Cardiac septum (tissue), 1 donor: ENCODE measurements around the gene CUX1. TPM values are rescaled to one million over a fixed set of nuclear protein-coding genes. Genes with fewer than 3 reads are reported as not detected.
"Not testable (repeated sequence)": the region's sequence is repeated elsewhere in the genome, so short reads cannot be mapped to it uniquely, and the experiment has no call there.

Source experiments
- DNase-seq: peaks from one replicate; pipeline ENCODE4 v3.0.0-alpha.2; 2020; ENCODE audit warnings: low spot score
- intact Hi-C: fragments of 100-400 bp; cut with DNase I; formaldehyde crosslinking; loops from one replicate; pipeline ENCODE4 v1.14.0; 2022
- total RNA-seq: library from RNA; stranded (reverse); fragmentation: NEBNext Ultra II Directional; extraction: Animal tissue kit (Norgen Biotek cat#: 25700); gene quantifications from one replicate; pipeline ENCODE4 v1.2.1, GENCODE V29; 2021
- donor health status: DM: no; HTN: no; CAD: no.

Gene CUX1
- total RNA-seq, 1 donor from 2014 or later: 171 TPM

DNA sequence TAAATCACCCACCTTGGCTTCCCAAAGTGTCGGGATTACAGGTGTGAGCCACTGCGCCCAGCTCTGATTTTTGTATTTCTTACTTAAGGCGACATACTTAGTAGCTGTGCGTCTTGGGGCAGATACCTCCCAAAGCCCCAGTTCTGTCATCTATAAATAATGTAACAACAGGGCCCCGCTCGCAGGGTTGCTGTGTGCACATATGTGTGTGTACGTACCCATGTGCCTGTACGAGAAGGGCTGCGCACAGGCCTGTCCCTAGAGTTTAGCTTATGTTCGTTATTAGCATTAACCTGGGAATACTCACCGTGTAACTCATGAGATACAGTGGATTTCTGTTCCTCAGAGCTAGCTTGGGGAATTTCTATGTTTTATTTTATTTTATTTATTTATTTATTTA is 103.6 kb downstream of the CUX1 start:
- no peak for DNase-seq
- intact Hi-C loops: no loop called here

- intact Hi-C loops, DNase-seq: not testable (repeated sequence)
Observed at GRCh38 chr7:101921546-101922489, 104.4 kb downstream of the CUX1 start.

DNA sequence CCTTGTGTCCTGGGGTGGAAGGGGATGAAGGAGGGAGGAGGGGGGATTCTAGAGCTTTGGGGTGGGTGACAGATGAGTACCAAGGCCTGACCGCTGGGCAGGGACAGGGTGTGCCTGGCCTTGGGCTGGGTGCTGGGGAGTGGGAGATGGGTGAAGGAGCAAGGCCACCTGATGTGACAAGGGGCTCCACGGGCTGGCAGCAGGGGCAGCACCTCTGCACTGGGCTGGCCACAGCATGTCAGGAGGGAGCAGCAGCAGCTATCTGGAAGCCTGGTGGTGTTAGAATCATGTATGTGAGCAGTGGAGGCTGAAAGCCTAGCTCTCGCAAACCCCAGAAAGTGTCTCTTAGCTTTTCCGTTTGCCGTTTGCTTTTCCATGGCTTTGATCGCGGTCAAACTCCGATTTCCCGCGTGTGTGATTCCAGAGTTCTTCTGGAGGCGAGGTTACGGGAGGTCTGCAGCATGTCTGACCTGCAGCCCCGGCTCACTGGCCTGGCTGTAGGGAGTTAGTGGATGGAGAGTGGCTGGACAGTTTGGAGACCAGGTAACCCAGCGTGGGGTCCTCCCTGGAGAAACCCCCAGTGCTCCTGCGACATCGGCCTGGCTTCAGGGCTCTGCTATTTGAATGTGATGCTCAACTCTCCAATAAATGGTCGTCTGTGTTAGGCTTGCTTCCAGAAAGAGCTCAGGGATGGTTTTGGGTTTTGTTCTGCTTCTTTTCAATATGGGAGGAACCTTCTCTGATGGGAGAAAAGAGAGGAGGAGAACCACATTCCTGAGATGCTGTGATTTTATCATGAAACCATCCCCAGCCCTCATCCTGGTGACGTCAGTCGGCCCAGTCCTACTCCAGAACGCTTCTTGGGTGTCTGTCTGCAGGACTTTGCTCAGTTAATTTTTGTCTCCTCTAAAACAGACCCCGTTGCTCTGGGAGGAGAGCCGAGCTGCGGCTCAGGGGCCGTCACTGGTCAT is 105.5 kb downstream of the CUX1 start:
- intact Hi-C loops: no loop called here
- no peak for DNase-seq

DNA sequence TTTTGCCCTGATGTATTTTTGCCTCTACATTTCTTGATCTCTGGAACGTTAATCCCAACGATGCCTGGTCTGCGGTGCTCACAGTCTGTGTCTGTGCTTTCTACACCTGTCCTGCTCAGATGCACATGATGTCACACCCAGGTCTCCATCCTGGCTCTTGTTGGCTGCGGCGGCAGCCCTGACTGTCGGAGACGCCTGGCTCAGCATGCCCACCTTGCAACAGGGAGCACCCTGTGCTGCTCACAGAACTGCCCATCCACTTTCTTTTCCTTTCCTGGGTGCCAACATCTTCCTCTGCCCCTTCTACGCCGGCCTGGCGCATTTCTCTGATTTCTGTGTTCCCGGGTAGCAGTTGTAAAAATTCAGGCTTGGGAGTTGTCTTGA is 106.2 kb downstream of the CUX1 start:
- DNase-seq: no peak
- intact Hi-C loops: no loop called here

DNA sequence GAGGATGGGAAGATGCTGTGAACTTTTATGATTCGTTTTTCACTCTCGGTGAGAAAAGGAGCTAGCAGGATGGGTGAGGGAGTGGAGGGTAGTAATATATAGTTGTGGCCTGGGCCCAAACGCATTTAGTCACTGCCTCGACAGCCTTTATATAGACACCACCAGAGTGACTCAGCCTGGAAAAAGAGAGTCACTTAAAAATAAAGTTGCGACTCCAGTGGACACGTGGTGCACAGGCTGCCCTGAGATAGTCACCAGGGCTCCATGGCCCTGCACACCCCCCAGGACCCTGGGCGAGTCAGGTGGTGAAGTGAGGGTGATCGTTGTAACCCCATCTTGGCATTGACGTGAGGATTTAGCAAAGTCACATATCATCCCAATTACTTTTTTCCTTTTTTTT is 106.7 kb downstream of the CUX1 start:
- DNase-seq: no peak
- intact Hi-C loops: no loop called here

DNA sequence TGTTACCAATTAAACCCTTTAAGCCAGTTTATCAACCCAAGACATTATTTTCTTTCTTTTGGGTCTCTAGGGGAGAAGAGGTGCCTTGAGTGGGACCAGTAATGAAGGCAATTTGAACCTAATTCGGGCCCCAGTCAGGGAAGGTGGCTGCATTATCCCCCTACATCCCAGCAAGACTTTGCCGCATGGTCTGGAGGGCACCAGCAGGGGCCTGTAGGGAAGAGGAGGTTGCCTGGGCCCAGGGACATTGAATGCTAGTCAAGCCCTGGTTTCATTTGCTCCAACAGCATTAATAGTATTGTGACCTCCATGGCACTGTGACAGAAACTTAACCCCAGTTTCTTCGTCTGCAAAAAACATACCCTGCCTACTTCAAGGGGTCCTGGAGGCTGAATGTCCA is 108.8 kb downstream of the CUX1 start:
- DNase-seq: no peak
- intact Hi-C loops: no loop called here

- no peak for DNase-seq
- intact Hi-C loops: no loop called here
Observed at GRCh38 chr7:101927389-101927788, 110.0 kb downstream of the CUX1 start.

DNA sequence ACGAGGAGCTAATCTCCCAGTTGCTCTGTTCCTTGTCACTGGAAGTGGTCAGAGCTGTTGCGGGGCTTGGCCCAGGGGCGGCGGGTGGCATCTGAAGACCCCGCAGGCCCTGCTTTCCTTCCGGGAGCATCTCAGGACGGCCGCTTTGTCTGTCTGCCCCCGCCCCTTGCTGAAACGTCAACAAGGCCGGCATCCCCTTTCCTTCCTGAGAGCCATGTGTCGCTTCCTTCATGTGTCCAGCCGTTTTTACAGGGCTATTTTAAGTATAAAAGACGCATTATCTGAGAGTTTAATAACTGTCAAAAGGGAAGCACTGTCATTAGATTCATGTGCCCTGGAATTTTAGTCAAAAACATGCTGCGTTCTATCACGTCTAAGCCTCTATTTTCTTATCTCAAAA is 110.4 kb downstream of the CUX1 start:
- no peak for DNase-seq

GRCh38 chr7:101929256-101929655 is 111.8 kb downstream of the CUX1 start:
- intact Hi-C loops: no loop called here
- DNase-seq: no peak

More for the DNA sequence above, 110.4 kb downstream of the CUX1 start:
- intact Hi-C loops: no loop called here

GRCh38 chr7:101929911-101930310 is 112.5 kb downstream of the CUX1 start:
- DNase-seq, intact Hi-C loops: not testable (repeated sequence)

- intact Hi-C loops: no loop called here
- no peak for DNase-seq
Observed at GRCh38 chr7:101932083-101932482, 114.7 kb downstream of the CUX1 start.

GRCh38 chr7:101933028-101933427 is 115.6 kb downstream of the CUX1 start:
- intact Hi-C loops: no loop called here
- DNase-seq: no peak

- intact Hi-C loops: no loop called here
- no peak for DNase-seq
Observed at GRCh38 chr7:101933688-101934121, 116.3 kb downstream of the CUX1 start.

DNA sequence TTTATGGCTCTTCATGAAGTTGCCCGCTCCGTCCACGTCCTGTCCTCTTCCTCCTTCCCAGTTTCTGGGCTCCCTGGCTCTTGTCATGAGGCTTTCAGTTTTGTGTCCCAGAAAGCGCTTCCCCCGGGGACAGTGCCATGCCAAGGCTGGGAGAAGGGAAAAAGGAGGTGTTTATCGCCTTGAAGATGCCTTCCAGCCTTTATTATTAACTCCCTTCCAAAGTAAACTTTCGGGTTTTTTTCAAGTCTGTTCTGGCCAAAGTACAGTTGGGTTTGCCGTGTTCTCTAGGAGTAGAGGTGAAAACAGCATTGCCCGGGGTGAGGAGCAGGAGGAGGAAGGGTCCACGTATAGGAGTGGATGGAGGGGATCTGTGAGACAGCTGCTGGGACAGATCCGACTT is 117.2 kb downstream of the CUX1 start:
- no peak for DNase-seq
- intact Hi-C loops: loop anchor here (5.0 kb wide), 1 partner anchor 117 kb away; the partner anchor contains the start of gene CUX1

DNA sequence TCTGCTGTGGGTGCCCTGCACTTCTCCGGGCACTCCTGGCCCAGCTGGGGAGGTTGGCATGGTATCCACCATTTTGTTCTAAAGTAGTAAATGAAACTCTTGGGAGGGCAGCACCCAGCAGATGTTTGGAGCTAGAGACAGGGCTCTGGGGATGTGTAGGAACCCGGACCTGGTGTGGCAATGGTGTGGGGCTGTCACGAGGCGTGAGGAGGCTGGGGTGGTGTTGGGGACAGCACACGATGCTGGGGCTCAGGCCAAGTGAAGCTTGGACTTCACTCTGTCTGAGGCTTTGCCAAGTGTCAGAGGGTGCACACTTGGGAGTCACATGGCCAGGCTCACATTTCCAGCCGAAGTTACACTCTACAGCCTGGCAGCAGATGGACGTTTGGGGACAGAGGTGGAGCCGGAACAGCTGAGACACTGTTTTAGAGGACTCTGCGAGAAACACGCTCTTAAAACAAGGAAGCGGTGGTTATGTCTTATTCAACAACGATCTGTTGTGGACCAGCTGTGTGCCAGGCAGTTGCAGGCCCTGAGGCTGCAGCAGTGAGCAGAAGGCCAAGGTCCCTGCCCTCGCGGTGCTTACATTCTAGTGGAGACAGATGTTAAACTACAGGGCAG is 118.2 kb downstream of the CUX1 start:
- intact Hi-C loops: loop anchor here (5.0 kb wide), 1 partner anchor 118 kb away; the partner anchor contains the start of gene CUX1
- DNase-seq: peak; percentile 86

GRCh38 chr7:101936223-101936610 is 118.8 kb downstream of the CUX1 start:
- DNase-seq: no peak
- intact Hi-C loops: loop anchor here (5.0 kb wide), 1 partner anchor 119 kb away; the partner anchor contains the start of gene CUX1

DNA sequence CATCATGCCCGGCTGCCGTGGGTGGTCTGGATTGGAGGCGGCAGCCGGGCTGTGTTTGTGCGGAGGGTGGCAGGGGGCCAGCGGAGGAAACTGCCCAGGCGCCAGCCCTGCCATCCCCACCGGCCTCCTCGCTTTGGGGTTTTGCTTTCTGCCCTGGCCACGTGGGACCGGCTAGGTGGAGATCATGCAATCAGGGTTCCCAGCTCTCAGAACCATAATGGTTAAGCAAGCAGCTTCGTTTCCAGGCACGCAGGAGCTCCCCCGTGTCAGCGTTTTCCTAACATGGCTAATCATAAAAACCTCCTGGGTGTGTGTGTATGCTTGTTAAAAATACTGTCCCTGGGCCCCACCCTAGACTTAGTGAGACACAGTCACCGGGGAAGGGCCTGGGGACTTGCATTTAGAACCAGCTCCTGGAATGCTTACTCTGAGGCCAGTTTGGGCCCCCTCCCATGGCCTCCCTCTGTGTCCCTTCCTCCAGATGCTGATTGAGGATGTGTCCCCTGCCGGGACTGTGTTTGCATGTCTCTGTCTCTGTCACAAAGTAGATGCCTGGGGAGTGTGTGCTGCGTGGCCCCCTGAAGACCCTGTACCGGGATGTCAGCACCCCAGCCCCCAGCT is 119.3 kb downstream of the CUX1 start:
- DNase-seq: no peak
- intact Hi-C loops: loop anchor here (5.0 kb wide), 1 partner anchor 119 kb away; the partner anchor contains the start of gene CUX1

DNA sequence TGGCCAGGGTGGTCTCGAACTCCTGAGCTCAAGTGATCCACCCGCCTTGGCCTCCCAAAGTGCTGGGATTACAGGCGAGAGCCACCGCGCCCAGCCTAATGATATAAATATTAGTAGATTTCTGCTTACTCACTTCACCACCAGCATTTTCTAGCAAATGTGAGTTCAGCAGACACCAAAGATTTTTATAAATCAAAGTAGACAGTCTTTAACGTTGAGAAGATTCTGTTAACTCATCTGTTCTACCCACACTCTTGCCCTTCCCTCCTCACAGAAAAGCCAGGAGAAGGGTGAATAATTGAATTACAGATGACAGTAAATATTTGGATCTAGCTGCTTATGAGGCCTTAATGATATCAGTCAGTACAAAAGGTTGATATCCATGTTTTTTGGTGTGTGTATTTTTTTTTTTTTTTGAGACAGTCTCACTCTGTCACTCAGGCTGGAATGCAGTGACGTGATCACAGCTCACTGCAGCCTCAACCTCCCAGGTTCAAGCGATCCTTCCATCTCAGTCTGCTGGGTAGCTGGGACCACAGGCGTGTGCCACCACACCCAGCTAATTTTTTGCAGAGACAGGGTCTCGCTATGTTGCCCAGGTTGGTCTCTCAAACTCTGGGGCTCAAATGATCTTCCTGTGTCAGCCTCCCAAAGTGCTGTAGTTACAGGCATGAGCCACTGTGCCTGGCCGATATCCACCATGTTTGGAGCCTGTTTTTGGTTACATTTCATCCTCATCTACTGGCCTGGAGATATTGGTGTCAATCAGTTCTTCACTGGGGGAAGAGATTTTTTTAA is 120.5 kb downstream of the CUX1 start:
- no peak for DNase-seq
- intact Hi-C loops: loop anchor here (5.0 kb wide), 1 partner anchor 121 kb away; the partner anchor contains the start of gene CUX1
